ENCODE measurements around the gene BRD7.
A peak's percentile ranks its signal among the peaks of the same experiment; 100 is the strongest.
"Not testable (repeated sequence)": the region's sequence is repeated elsewhere in the genome, so short reads cannot be mapped to it uniquely, and the experiment has no call there.

The BRD7 gene

GRCh38 chr16:50359626-50360025 lies 9.2 kb downstream of the BRD7 start:
- DNase-seq, result no peak

GRCh38 chr16:50354629-50355456 lies 13.9 kb downstream of the BRD7 start:
- no peak for DNase-seq

GRCh38 chr16:50354082-50354481 lies 14.7 kb downstream of the BRD7 start:
- DNase-seq, result no peak

GRCh38 chr16:50351952-50352351 lies 16.8 kb downstream of the BRD7 start:
- no peak for DNase-seq

- DNase-seq, result no peak
Measured at GRCh38 chr16:50351116-50351515, 17.7 kb downstream of the BRD7 start.

GRCh38 chr16:50345210-50345609 lies 23.6 kb downstream of the BRD7 start:
- not testable (repeated sequence) for DNase-seq

GRCh38 chr16:50343566-50343965 lies 25.2 kb downstream of the BRD7 start:
- DNase-seq, result not testable (repeated sequence)

- DNase-seq, result no peak
Measured at GRCh38 chr16:50340578-50340977, 28.2 kb downstream of the BRD7 start.

- DNase-seq, result no peak
Measured at GRCh38 chr16:50338371-50339231, 30.2 kb downstream of the BRD7 start.

- no peak for DNase-seq
Measured at GRCh38 chr16:50336884-50337283, 31.9 kb downstream of the BRD7 start.

- no peak for DNase-seq
Measured at GRCh38 chr16:50335196-50335958, 33.4 kb downstream of the BRD7 start.

GRCh38 chr16:50334106-50334975 lies 34.4 kb downstream of the BRD7 start:
- no peak for DNase-seq

GRCh38 chr16:50332599-50332998 lies 36.2 kb downstream of the BRD7 start:
- DNase-seq, result no peak

GRCh38 chr16:50331570-50331969 lies 37.2 kb downstream of the BRD7 start:
- DNase-seq, result no peak

GRCh38 chr16:50329446-50330189 lies 39.2 kb downstream of the BRD7 start:
- no peak for DNase-seq

GRCh38 chr16:50326835-50327465 lies 41.8 kb downstream of the BRD7 start:
- DNase-seq, result peak in 2 of 51 donors; percentile 14 to 21

GRCh38 chr16:50326264-50326663 lies 42.5 kb downstream of the BRD7 start:
- DNase-seq, result no peak

- DNase-seq, result no peak
Measured at GRCh38 chr16:50324345-50324744, 44.4 kb downstream of the BRD7 start.

GRCh38 chr16:50323335-50324011 lies 45.3 kb downstream of the BRD7 start:
- no peak for DNase-seq

All from hypothalamus (tissue), 51 donors.